Cardiac muscle cell (in vitro differentiated cells and primary cell): Measurements from ENCODE around the gene VWA8. TPM values are rescaled to one million over a fixed set of nuclear protein-coding genes. Genes with fewer than 3 reads are reported as not detected.

Experiments
- DNase-seq, 2 donors: peaks; one replicate each; pipeline versions ENCODE4 v3.0.0 to v3.0.0-alpha.2; 2010 to 2017; ENCODE audit warnings: low read depth in 1 of 2, low spot score in 1 of 2
- H3K27ac ChIP-seq: fragments of 200-600 bp; sonication (generic); 2 replicates; pipeline ENCODE4 v1.5.1; 2016
- H3K27me3 ChIP-seq: fragments of 200-600 bp; sonication (generic); 2 replicates; pipeline ENCODE4 v1.6.0; 2016; ENCODE audit warnings: control low read depth
- H3K36me3 ChIP-seq: fragments of 200-600 bp; sonication (generic); 2 replicates; pipeline ENCODE4 v1.5.1; 2016; ENCODE audit warnings: control low read depth
- H3K4me1 ChIP-seq: fragments of 200-600 bp; sonication (generic); 2 replicates; pipeline ENCODE4 v1.8.1; 2017; ENCODE audit warnings: low read depth, mild to moderate bottlenecking, mixed run types
- H3K4me3 ChIP-seq: fragments of 200-600 bp; sonication (generic); 2 replicates; pipeline ENCODE4 v1.5.1; 2016; ENCODE audit warnings: mild to moderate bottlenecking
- H3K9me3 ChIP-seq: fragments of 200-600 bp; sonication (generic); 2 replicates; pipeline ENCODE4 v1.5.1; 2017; ENCODE audit warnings: low read depth, mild to moderate bottlenecking, control low read depth
- polyA plus RNA-seq: library from polyadenylated mRNA; unstranded; fragments of >200 nt; fragmentation: Nextera tagmentation; extraction: Ambion mirVana; gene quantifications from 2 replicates; pipeline ENCODE4 v1.2.1, GENCODE V29; 2016
- total RNA-seq: library from RNA; depleted of rRNA; stranded (reverse); fragments of >200 nt; gene quantifications from 2 replicates; pipeline ENCODE4 v1.2.3, GENCODE V29; 2016
- TF ChIP-seq, protein P1 (sequence below): IDR thresholded peaks from 2 replicates; pipeline ENCODE4 v1.5.1; 2012; ENCODE audit warnings: low read depth, mild to moderate bottlenecking, low read length

Gene VWA8
- total and polyA plus RNA-seq, 2 experiments from 2014 or later, result 9.4 to 22.9 TPM

DNA sequence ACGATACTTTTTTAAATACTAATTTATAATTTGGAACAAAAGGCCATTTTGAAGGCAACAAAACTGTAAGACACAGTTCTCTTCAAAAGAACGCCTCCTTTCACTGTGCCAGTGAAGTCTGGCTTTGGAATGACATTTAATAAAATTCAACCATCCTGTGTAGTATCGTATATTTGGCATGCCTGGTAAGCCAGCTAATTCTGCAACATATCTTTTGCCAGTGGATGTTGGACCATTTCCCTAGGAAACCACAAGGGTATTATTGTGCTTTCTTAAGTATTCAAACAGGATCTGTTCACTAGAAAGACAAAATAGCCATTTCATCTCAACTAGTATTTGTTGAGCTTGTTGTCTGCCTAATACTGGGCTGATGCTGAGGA, 391.9 kb downstream of the VWA8 start:
- DNase-seq, result peak in 1 of 2 donors; percentile 71
- H3K27me3 ChIP-seq, result no peaks in the 10 kb centered on the region
- H3K36me3 ChIP-seq, result peaks cover 21% of the 10 kb centered on the region
- no peaks in the 10 kb centered on the region for H3K9me3 ChIP-seq
- H3K4me1 ChIP-seq, result peaks cover 2% of the 10 kb centered on the region
- TF ChIP-seq, protein P1, sequence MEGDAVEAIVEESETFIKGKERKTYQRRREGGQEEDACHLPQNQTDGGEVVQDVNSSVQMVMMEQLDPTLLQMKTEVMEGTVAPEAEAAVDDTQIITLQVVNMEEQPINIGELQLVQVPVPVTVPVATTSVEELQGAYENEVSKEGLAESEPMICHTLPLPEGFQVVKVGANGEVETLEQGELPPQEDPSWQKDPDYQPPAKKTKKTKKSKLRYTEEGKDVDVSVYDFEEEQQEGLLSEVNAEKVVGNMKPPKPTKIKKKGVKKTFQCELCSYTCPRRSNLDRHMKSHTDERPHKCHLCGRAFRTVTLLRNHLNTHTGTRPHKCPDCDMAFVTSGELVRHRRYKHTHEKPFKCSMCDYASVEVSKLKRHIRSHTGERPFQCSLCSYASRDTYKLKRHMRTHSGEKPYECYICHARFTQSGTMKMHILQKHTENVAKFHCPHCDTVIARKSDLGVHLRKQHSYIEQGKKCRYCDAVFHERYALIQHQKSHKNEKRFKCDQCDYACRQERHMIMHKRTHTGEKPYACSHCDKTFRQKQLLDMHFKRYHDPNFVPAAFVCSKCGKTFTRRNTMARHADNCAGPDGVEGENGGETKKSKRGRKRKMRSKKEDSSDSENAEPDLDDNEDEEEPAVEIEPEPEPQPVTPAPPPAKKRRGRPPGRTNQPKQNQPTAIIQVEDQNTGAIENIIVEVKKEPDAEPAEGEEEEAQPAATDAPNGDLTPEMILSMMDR, result peak; percentile 8
- H3K27ac ChIP-seq, result no peak overlapping the region
- no peak overlapping the region for H3K4me3 ChIP-seq

DNA sequence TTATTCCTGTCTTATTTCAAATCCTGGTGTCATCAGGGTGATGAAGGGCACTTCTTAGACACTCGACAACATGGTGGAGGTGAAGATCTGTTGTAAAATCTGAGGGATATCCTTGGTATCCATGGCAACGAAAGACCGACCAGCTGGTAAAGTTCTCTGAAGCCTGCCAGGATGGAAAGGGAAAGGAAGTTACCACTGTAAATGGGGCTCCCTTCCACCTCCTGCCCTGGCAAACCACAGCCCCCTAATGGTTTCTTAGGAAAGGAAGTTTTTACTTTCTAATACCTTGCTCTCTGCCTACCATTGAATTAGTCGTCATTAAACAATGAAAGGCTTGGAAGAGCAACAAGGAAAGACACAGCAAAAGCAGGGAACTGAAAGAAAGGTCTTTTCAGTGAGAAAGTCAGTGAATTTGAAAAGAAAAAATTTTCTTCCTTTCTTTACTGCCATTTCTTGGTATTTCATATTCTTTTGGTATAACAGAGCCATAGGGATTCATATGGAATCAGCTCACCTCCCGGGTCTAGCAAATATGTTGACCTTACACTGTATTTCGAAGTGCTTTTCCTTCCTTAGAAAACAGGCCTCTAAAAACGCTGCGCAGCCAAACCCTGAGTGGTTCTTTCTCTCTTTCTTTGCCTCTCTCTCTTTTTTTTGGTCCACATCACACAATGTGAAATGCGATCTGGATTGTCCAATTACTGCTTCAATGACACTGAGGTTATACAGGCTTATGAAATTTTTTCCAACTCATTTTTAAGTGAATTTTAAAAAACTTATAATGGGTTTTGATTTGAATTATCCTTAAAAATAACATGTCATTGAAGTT, 392.6 kb downstream of the VWA8 start:
- H3K27me3 ChIP-seq, result no peaks in the 10 kb centered on the region
- H3K27ac ChIP-seq, result no peak overlapping the region
- H3K9me3 ChIP-seq, result no peaks in the 10 kb centered on the region
- TF ChIP-seq, protein P1, result no peak
- H3K36me3 ChIP-seq, result peaks cover 21% of the 10 kb centered on the region
- peaks cover 4% of the 10 kb centered on the region for H3K4me1 ChIP-seq
- no peak overlapping the region for H3K4me3 ChIP-seq
- DNase-seq, result no peak

DNA sequence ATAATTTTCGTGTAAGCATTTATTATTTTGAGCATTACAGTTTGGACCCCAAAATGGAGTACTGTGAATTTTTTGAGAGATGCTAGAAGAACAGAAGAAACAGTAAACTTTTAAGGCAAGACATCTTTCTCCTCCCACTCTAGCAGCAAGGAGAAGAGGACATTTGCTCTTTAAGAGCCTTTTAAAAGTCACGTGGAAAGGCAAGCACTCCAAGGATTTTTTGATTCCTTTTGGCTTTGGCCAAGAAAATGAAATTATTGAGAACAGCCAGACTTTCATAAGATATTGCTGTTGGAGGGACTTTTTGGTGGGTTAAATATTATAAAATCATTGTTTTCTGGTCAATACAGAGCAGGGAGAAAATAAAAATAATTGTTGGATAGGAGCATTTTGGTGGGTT, 393.5 kb downstream of the VWA8 start:
- TF ChIP-seq, protein P1, result no peak
- Histone ChIP-seq H3K36me3 (peaks cover 21% of the 10 kb centered on the region), H3K4me1 (peaks cover 4% of the 10 kb centered on the region), H3K4me3 (no peak overlapping the region), H3K27me3 (no peaks in the 10 kb centered on the region), H3K9me3 (no peaks in the 10 kb centered on the region), H3K27ac (no peak overlapping the region)
- DNase-seq, result no peak

DNA sequence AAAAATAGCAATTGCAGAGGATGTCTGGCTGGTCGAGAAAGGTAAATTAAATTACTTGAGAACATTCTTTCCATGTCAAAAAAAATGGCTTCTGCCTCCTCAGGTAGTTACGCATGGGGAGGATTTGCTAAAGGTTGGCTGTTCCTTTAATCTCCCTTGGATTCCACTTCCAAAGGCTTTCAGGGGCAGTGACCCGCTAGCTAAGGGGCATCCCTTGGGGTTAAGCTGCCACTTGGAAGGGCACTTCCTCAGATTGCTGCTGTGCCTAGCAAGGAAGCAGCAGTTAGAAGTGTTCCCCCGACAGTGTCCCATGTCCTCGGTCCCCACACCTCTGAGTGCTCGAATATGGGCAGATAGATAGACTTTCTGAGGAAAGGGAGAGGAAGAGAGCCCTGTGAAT, 395.1 kb downstream of the VWA8 start:
- TF ChIP-seq, protein P1, result no peak
- H3K9me3 ChIP-seq, result no peaks in the 10 kb centered on the region
- no peak overlapping the region for H3K4me3 ChIP-seq
- peaks cover 4% of the 10 kb centered on the region for H3K4me1 ChIP-seq
- H3K27ac ChIP-seq, result no peak overlapping the region
- no peak for DNase-seq
- peaks cover 21% of the 10 kb centered on the region for H3K36me3 ChIP-seq
- H3K27me3 ChIP-seq, result no peaks in the 10 kb centered on the region

DNA sequence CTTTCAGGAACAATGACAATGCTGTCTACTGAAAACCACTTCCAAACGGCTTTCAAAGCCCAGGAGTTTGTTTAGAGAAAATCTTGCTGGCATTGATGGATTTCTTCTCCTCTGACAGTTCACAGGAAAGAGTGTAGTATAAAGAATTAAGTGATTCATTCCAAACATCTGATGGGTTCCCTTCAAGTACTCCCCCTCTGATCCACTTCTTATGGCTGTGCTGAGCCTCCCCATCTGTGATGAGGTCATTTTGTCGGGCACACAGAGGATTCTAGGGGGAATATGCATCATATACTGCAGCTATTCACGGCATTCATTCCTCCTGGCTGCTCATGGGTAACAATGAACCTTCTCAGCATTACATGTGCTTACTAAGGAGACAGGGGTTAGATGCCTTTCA, 395.7 kb downstream of the VWA8 start:
- Histone ChIP-seq H3K4me3 (no peak overlapping the region), H3K27ac (no peak overlapping the region), H3K27me3 (no peaks in the 10 kb centered on the region), H3K36me3 (peaks cover 17% of the 10 kb centered on the region), H3K4me1 (peaks cover 4% of the 10 kb centered on the region), H3K9me3 (no peaks in the 10 kb centered on the region)
- DNase-seq, result peak in 1 of 2 donors; percentile 67
- TF ChIP-seq, protein P1, result no peak
